HepG2 (cell line): ENCODE results near the gene BAIAP2L2. TPM values are rescaled to one million over a fixed set of nuclear protein-coding genes. Genes with fewer than 3 reads are reported as not detected.
A peak's percentile ranks its signal among the peaks of the same experiment; 100 is the strongest.

Source experiments
- ATAC-seq: fragments of 200-7000 bp; cut with Tn5 transposase; 3 replicates; pipeline ENCODE4 v1.9.1; 2020; ENCODE audit warnings: mild to moderate bottlenecking, moderate library complexity
- BruUV-seq: library from RNA; stranded (reverse); fragments of 400-500 nt; replicated peaks from 2 replicates; lab custom pipeline; 2021; lab: Mats Ljungman, UMichigan
- CTCF ChIA-PET: fragments of 300-600 bp; formaldehyde crosslinking; extraction: SDS; loops from one replicate; lab custom pipeline; 2021; ENCODE audit warnings: low total read pairs, inconsistent platforms, low intra/inter-chr PET ratio; lab: Yijun Ruan, JAX
- POLR2A ChIA-PET: fragments of 350-600 bp; sonication (Branson Sonifier 250); formaldehyde crosslinking; loops from one replicate; lab custom pipeline; 2020; ENCODE audit warnings: antibody characterized with exemption, inconsistent platforms; lab: Yijun Ruan, JAX
- DNase-seq: peaks from one replicate; pipeline ENCODE4 v3.0.0-alpha.2; 2015; ENCODE audit warnings: low spot score
- FAIRE-seq: peaks from 3 replicates; lab custom pipeline; 2011; peaks lifted over from hg19 to GRCh38; lab: Jason Lieb, UNC
- H2AFZ ChIP-seq: one replicate; pipeline ENCODE4 v1.6.1; 2011; ENCODE audit warnings: low read length, inconsistent platforms
- H3K27ac ChIP-seq: fragments of 300-600 bp; 3 replicates; pipeline ENCODE4 v1.8.0; 2011; ENCODE audit warnings: mixed run types, mild to moderate bottlenecking, mixed read lengths, low read length, inconsistent platforms; ENCODE audit not compliant: insufficient read depth; ENCODE audit errors: extremely low read length
- H3K27me3 ChIP-seq, 2 experiments: fragments of 200-600 bp in 1 of 2; 2 replicates in 1 of 2; 3 replicates in 1 of 2; pipeline versions ENCODE4 v1.6.0 to v1.8.0; 2011; ENCODE audit warnings: low read length in 2 of 2, mild to moderate bottlenecking in 2 of 2, moderate library complexity in 2 of 2, inconsistent platforms in 1 of 2; ENCODE audit not compliant: insufficient read depth in 2 of 2, control insufficient read depth in 1 of 2
- H3K36me3 ChIP-seq, 2 experiments: fragments of 200-600 bp in 1 of 2; replicated peaks in 1 of 2; 2 replicates in 1 of 2; 3 replicates in 1 of 2; pipeline versions ENCODE4 v1.5.1 to v1.8.0; 2011; ENCODE audit warnings: low read length in 2 of 2, inconsistent platforms in 1 of 2; ENCODE audit not compliant: insufficient read depth in 2 of 2, control insufficient read depth in 1 of 2
- H3K4me1 ChIP-seq: 2 replicates; pipeline ENCODE4 v1.5.1; 2012; ENCODE audit warnings: low read length, inconsistent platforms; ENCODE audit not compliant: insufficient read depth
- H3K4me2 ChIP-seq: 2 replicates; pipeline ENCODE4 v1.6.0; 2011; ENCODE audit warnings: low read depth, low read length, inconsistent platforms
- H3K4me3 ChIP-seq, 3 experiments: fragments of 200-600 bp in 1 of 3; sonication (generic), shearing (Covaris generic) in 1 of 3; replicated peaks in 1 of 3; 2 replicates each; pipeline ENCODE4 v1.5.1; 2011 to 2016; ENCODE audit warnings: low read length in 3 of 3, inconsistent platforms in 2 of 3, low read depth in 2 of 3, mild to moderate bottlenecking in 2 of 3, control low read depth in 1 of 3, mixed read lengths in 1 of 3; ENCODE audit not compliant: insufficient read depth in 1 of 3
- H3K79me2 ChIP-seq: one replicate; pipeline ENCODE4 v1.6.1; 2011; ENCODE audit warnings: low read length, inconsistent platforms; ENCODE audit not compliant: insufficient read depth
- H3K9ac ChIP-seq: 2 replicates; pipeline ENCODE4 v1.6.0; 2011; ENCODE audit warnings: mild to moderate bottlenecking, low read depth, low read length, inconsistent platforms; ENCODE audit not compliant: insufficient read depth
- H3K9me3 ChIP-seq: 2 replicates; pipeline ENCODE4 v1.5.1; 2012; ENCODE audit warnings: mild to moderate bottlenecking, low read length
- H4K20me1 ChIP-seq: 2 replicates; pipeline ENCODE4 v1.6.0; 2011; ENCODE audit warnings: inconsistent platforms, mild to moderate bottlenecking, low read length, moderate library complexity; ENCODE audit not compliant: insufficient read depth
- CTCF ChIP-seq: sonication (generic); formaldehyde crosslinking; IDR thresholded peaks from 2 replicates; pipeline ENCODE4 v1.5.0; 2020; ENCODE audit warnings: mild to moderate bottlenecking, missing genetic modification reagents, moderate library complexity
- HNRNPL ChIP-seq: fragments of 200-400 bp; formaldehyde crosslinking; IDR thresholded peaks from 2 replicates; pipeline ENCODE4 v1.6.1; 2017; ENCODE audit warnings: mild to moderate bottlenecking, low read depth, low read length
- HOXA3 ChIP-seq: sonication (generic); formaldehyde crosslinking; IDR thresholded peaks from 2 replicates; pipeline ENCODE4 v1.5.0; 2020; ENCODE audit warnings: missing genetic modification reagents
- PAF1 ChIP-seq: IDR thresholded peaks from 2 replicates; pipeline ENCODE4 v1.6.1; 2016; ENCODE audit warnings: missing genetic modification reagents, missing compliant biosample characterization
- THRA ChIP-seq: sonication (generic); formaldehyde crosslinking; IDR thresholded peaks from 2 replicates; pipeline ENCODE4 v1.4.0; 2020; ENCODE audit warnings: missing genetic modification reagents, borderline replicate concordance
- ZNF3 ChIP-seq: IDR thresholded peaks from 2 replicates; pipeline ENCODE4 v1.7.0; 2017; ENCODE audit warnings: inconsistent platforms
- WGBS: methylation state at CpG from one replicate; pipeline ENCODE4 v1.1.6; 2017; ENCODE audit warnings: low lambda C conversion rate; 5-methylcytosine and 5-hydroxymethylcytosine counted together
- in situ Hi-C: cut with HindIII; loops from 2 replicates; pipeline ENCODE4 v1.10.0; 2017; ENCODE audit warnings: low pct_unique_long_range_greater_than_20kb; ENCODE audit not compliant: extremely low pct_ligation_motif_present
- intact Hi-C: fragments of 100-400 bp; cut with micrococcal nuclease; formaldehyde crosslinking; loops from one replicate; pipeline ENCODE4 v1.10.0; 2022; ENCODE audit not compliant: unreplicated experiment
- polyA plus RNA-seq, 8 experiments: library from polyadenylated mRNA; depleted of rRNA in 3 of 8; stranded (reverse) in 7 of 8; unstranded in 1 of 8; fragments of >200 nt; fragmentation: Illumina TruSeq in 4 of 8; extraction: Trizol in 4 of 8; gene quantifications; 2 replicates each; pipeline versions ENCODE4 v1.2.1 to v1.2.3, GENCODE V29; 2011 to 2016; ENCODE audit warnings: low read depth in 4 of 8, missing spikeins in 1 of 8, mixed read lengths in 1 of 8; ENCODE audit not compliant: insufficient read depth in 1 of 8
- total RNA-seq, 5 experiments: library from RNA; depleted of rRNA; stranded (reverse); fragments of >200 nt; fragmentation: Illumina TruSeq; extraction: Trizol; gene quantifications; 2 replicates each; pipeline ENCODE4 v1.2.3, GENCODE V29; 2016; ENCODE audit warnings: low read depth in 1 of 5

Gene BAIAP2L2
- total and polyA plus RNA-seq, 2 of the 13 experiments (the other 11 are each of a cell fraction or from before 2014, with no cell fraction given), result 4.4 to 7.5 TPM

- TF ChIP-seq CTCF (CRISPR knock-in tag), result peak; percentile 100
- peak; percentile 35; the same call in 1 of the 2 replicates for TF ChIP-seq THRA
- peak; percentile 88 for TF ChIP-seq HNRNPL
- TF ChIP-seq HOXA3 (CRISPR knock-in tag), result peak; percentile 61; the same call in 1 of the 2 replicates
- TF ChIP-seq ZNF3 (CRISPR knock-in tag), result peak; percentile 86
Observed at GRCh38 chr22:38051900-38052862, 58.3 kb downstream of the BAIAP2L2 start (continued).

DNA sequence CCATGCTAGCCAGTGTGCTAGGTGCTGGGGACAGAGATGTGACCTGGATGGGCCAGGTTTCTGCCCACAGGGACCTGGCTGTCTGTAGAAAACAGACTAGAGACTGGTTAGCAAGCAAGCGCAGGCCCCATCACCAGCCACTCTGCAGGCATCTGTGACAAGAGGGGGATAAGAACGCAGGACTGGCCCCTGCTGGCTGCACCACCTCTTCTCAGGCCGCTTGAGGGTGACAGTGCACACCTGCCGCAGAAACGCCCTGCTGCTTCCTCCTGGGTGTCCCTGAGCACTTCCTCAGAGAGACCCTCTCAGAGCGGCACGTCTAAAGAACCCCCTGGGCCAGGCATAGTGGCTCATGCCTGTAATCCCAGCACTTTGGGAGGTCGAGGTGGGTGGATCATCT is 59.2 kb downstream of the BAIAP2L2 start:
- 53% methylated on average over 2 of the region's 8 CpGs for WGBS
- H3K79me2 ChIP-seq, result no peaks in the 10 kb centered on the region
- intact Hi-C loops, result loop anchor here (5.0 to 10.0 kb wide), 2 partner anchors 214 to 461 kb away; no protein-coding TSS in a partner anchor
- POLR2A ChIA-PET, result interaction anchor here (0.6 kb wide), 1 partner anchor 216 kb away, joined by 3 read pairs; no protein-coding TSS in a partner anchor
- H3K27me3 ChIP-seq, result peaks cover 2 to 30% of the 10 kb centered on the region in 2 experiments; a peak in 4 of 5 replicates
- no peaks in the 10 kb centered on the region for H3K36me3 ChIP-seq
- peaks cover 37% of the 10 kb centered on the region for H3K4me1 ChIP-seq
- H3K27ac ChIP-seq, result no peak overlapping the region
- in situ Hi-C loops, result loop anchor here (10.0 kb wide), 2 partner anchors 304 to 464 kb away; no protein-coding TSS in a partner anchor
- H3K4me2 ChIP-seq, result no peak overlapping the region
- FAIRE-seq (no peak), ATAC-seq (peak; percentile 37)
- H4K20me1 ChIP-seq, result no peaks in the 10 kb centered on the region
- no peaks in the 10 kb centered on the region for H3K9me3 ChIP-seq
- no peak overlapping the region for H3K4me3 ChIP-seq
- H3K9ac ChIP-seq, result no peak overlapping the region
- no TSS peak for BruUV-seq
- TF ChIP-seq PAF1 (CRISPR knock-in tag) (no peak), CTCF (CRISPR knock-in tag) (peak; percentile 41)
- TF ChIP-seq, all 625 proteins: peak for 1
- CTCF ChIA-PET, result interaction anchor here (0.9 to 1.4 kb wide), 2 partner anchors 49 to 301 kb away, joined by 4 to 12 read pairs; no protein-coding TSS in a partner anchor
- DNase-seq, result no peak
- no peak overlapping the region for H2AFZ ChIP-seq
